Measurements from ENCODE around the gene DEFB116. TPM values are rescaled to one million over a fixed set of nuclear protein-coding genes. Genes with fewer than 3 reads are reported as not detected.

The DEFB116 gene
- total and polyA plus RNA-seq, 11 donors: not detected

- ATAC-seq (no peak), DNase-seq (no peak)
- 44 to 49% (median 45%) methylated on average over 2 of the region's 2 CpGs for WGBS, 4 donors
- no peak within 1 kb of the TSS for H3K27ac ChIP-seq
- no peaks in the 10 kb centered on the region for H3K4me1 ChIP-seq
- no peak within 1 kb of the TSS for H3K4me3 ChIP-seq
- no peaks in the 10 kb centered on the region for H3K27me3 ChIP-seq
- no peak for TF ChIP-seq POLR2A (IDR thresholded peaks at IDR 0.05)
- no peak for TF ChIP-seq CTCF (IDR thresholded peaks at IDR 0.05)
- intact Hi-C loops (cut with DNase I): no loop called here
- H3K9me3 ChIP-seq: no peaks in the 10 kb centered on the region
- H3K36me3 ChIP-seq: no peaks in the 10 kb centered on the region
Measured at GRCh38 chr20:31257364-31257763, 51.0 kb downstream of the DEFB116 start, which contains the start of gene DEFB115. DEFB115 (plus strand) TSS chr20:31257664; CDS start chr20:31257664, 0 bp downstream.

- Histone ChIP-seq H3K36me3 (no peaks in the 10 kb centered on the region), H3K4me3 (no peak overlapping the region), H3K27me3 (no peaks in the 10 kb centered on the region), H3K27ac (no peak overlapping the region), H3K4me1 (no peaks in the 10 kb centered on the region), H3K9me3 (no peaks in the 10 kb centered on the region)
- 30 to 46% (median 33%) methylated on average over 3 of the region's 3 CpGs for WGBS, 4 donors
- DNase-seq (no peak), ATAC-seq (no peak)
- TF ChIP-seq CTCF (IDR thresholded peaks at IDR 0.05) (no peak), POLR2A (IDR thresholded peaks at IDR 0.05) (no peak)
- intact Hi-C loops (cut with DNase I): no loop called here
Measured at GRCh38 chr20:31256959-31257358, 51.4 kb downstream of the DEFB116 start.

Other genes with a start within 250 kb of the DEFB116 start
- not detected for gene DEFB115, start 50.9 kb downstream of the DEFB116 start, total RNA-seq
- not detected for gene DEFB115, start 50.9 kb downstream of the DEFB116 start, polyA plus RNA-seq
- not detected for gene DEFB118, start 60.0 kb upstream of the DEFB116 start, total RNA-seq
- not detected for gene DEFB118, start 60.0 kb upstream of the DEFB116 start, polyA plus RNA-seq
- not detected for gene DEFB119, start 82.0 kb upstream of the DEFB116 start, total RNA-seq
- not detected for gene DEFB119, start 82.0 kb upstream of the DEFB116 start, polyA plus RNA-seq
- not detected for gene DEFB121, start 97.6 kb upstream of the DEFB116 start, total RNA-seq
- not detected for gene DEFB121, start 97.6 kb upstream of the DEFB116 start, polyA plus RNA-seq
- gene DEFB123, start 132.0 kb upstream of the DEFB116 start, total RNA-seq: not detected
- not detected for gene DEFB123, start 132.0 kb upstream of the DEFB116 start, polyA plus RNA-seq
- gene DEFB124, start 166.5 kb upstream of the DEFB116 start, total RNA-seq: not detected
- under 1 TPM in 1 of 2 donors, not detected in 1; 0.76 TPM for gene DEFB124, start 166.5 kb upstream of the DEFB116 start, polyA plus RNA-seq
- 1 to 10 TPM in 8 of 9 donors, under 1 TPM in 1; 0.44 to 5.3 (median 1.5) TPM for gene REM1, start 166.7 kb upstream of the DEFB116 start, total RNA-seq
- gene REM1, start 166.7 kb upstream of the DEFB116 start, polyA plus RNA-seq: 1 to 10 TPM; 2.6 to 3.2 TPM
- 100 to 1,000 TPM in 1 of 9 donors, 10 to 100 TPM in 8; 22.3 to 110 (median 39.8) TPM for gene HM13, start 205.9 kb upstream of the DEFB116 start, total RNA-seq
- 100 to 1,000 TPM in 1 of 2 donors, 10 to 100 TPM in 1; 41.0 to 119 TPM for gene HM13, start 205.9 kb upstream of the DEFB116 start, polyA plus RNA-seq